CD4-positive, alpha-beta T cell treated with Interleukin-6 for 4 hours (primary cell): ENCODE measurements around the gene PHAF1.

ENCODE experiments used
- DNase-seq: peaks from one replicate; pipeline ENCODE4 v3.0.0-alpha.2; 2020; ENCODE audit warnings: mixed read lengths

The PHAF1 gene

DNA sequence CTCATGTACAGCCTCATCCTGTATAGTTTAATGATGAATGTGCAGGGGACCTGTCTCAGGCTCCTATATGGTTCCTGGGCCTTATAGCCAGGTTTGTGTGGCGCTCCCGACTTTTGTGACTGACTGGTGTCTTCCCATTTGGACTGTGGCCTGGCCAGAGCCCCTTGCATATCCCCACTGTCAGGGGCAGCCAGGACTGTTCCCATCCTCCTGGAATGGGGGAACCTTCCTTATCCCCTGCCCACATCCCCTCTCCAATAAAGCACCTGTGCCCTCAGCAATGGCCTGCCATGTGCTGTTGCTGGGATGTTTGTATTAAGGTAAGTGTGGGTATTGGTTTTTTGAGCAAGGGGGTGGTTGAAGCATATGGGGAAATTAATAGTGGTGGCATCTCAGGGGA, 38.5 kb downstream of the PHAF1 start:
- no peak for DNase-seq

- no peak for DNase-seq
Measured at GRCh38 chr16:67148656-67149275, 39.0 kb downstream of the PHAF1 start.

- DNase-seq = peak; percentile 24
Measured at GRCh38 chr16:67149276-67150046, 39.7 kb downstream of the PHAF1 start.

DNA sequence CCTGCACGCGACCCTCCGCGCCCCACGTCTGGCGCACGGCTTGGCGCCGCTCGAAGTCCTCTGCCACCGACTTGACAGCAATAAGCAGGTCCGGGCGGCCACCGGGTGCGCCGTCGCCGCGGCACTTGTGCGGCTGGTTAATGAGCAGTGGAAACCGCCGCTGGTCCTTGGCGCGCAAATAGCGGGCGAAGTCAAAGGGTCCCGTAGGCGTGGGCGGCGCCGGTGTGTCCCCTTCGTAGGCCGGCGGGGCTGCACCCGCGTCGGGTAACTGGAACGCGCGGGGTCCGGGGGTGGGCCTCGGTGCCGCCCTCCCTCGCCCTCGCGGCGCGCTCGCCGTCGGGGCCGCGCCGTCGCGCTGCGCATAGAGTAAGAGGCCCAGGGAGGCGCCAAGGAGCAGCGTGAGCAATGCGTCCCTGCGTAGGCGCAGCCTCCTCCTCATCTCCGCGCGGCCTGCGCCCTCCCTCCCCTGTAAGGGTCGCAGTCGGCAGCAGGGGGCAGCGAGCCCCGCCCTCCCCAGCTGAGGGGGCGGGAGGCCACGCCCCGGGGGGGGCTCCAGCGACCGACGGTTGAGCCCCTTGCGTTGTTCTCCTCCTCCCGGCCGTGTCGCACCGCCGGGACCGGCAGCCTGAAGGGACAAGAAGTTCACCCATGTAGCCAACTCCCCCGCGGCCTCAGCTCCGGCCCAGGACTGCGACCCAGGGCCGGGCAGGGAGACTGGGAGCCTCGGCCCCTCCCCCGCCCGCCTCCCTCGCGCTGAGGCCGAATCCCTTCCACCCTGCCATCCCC, 40.5 kb downstream of the PHAF1 start:
- peak; percentile 45 for DNase-seq

DNA sequence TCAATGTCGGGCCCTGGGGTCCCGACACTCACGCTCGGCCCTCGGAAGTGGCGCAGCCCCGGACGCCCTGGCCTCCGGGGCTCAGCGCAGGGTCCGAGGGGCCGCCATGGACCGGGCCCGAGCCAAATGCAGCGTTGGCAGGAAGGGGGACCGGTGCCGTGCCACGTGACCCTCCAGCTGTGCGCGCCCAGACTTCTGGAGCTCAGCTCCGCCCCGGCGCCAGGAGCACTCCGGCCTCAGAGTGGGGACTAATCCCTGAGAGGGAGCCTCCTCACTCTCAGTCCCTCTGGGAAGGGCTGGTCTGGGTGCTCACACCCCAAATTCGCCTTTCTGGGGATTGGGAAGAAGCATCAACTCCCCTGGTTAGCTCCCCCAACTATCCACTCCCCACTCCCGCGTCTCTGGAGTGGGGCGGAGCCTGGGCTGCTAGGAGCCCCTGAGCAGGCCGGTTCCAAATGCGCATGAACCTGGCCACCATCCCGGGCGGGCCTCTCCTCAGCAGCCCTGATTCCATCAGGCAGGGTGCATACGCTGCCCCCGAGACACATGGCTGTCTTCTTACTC, 41.2 kb downstream of the PHAF1 start, which contains the start of gene B3GNT9:
B3GNT9 (minus strand) TSS at position 166 of the 564 bp plus-strand sequence. CDS start 513 bp downstream, outside the sequence.
- DNase-seq = peak; percentile 51

GRCh38 chr16:67151431-67152097, 41.8 kb downstream of the PHAF1 start:
- no peak for DNase-seq

GRCh38 chr16:67154578-67155294, 45.0 kb downstream of the PHAF1 start:
- DNase-seq = no peak

- peak; percentile 82 for DNase-seq
Measured at GRCh38 chr16:67155295-67156142, 45.8 kb downstream of the PHAF1 start.

DNA sequence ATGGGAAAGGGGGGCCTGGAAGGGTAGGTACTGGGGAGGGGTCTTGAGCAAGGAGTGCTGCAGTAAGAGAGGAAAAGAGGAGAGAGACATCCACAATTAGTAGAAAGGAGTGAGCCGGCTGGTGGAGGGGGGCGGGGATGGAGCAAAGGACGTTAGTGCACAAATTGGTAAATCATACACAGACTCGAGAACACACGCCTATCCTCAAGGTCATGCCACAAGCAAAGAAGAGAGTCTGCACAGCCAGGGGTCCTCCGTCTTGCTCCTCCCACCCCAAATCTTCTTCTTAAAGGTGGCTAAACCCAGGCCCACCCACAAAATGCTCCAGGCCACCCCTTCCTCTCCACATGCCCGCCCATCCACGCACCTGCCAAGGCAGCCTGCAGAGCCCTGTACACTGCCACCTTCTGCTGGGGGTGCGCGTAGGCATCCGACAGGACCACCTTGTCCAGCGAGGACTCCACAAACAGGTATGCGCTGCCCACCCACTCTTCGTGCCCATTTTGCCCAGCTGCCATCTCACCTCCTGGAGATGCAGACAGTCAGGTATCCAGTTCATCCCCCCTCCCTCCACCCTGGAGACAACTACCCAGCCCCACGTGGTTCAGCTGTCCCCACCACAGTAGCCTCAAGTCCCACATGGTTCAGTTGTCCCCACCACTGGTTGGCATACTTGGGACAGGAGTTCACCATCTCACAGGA, 46.6 kb downstream of the PHAF1 start:
- no peak for DNase-seq

GRCh38 chr16:67157106-67157748, 47.5 kb downstream of the PHAF1 start:
- DNase-seq = no peak

GRCh38 chr16:67157892-67158635, 48.3 kb downstream of the PHAF1 start:
- DNase-seq = peak; percentile 24

- peak; percentile 85 for DNase-seq
Measured at GRCh38 chr16:67158637-67159600, 49.2 kb downstream of the PHAF1 start.

DNA sequence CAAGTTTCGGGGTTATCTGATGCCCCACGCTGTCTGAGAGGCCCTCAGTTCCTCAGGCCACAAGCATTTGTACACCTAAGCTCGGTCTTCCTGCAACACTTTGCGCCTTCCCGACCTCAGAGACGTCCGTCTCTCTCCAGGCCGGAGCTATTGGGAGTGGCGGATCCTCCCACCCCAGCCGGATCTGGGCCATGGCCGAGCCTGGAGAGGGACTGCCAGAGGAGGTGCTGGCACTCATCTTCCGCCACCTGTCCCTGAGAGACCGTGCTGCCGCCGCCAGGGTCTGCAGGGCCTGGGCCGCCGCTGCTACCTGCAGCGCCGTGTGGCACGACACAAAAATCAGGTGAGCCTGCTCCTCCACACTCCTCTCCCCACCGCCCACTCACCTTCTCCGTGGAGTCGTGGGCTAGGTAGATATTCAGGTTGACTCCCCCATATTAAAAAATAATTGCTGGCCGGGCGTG, 51.9 kb downstream of the PHAF1 start:
- no peak for DNase-seq

DNA sequence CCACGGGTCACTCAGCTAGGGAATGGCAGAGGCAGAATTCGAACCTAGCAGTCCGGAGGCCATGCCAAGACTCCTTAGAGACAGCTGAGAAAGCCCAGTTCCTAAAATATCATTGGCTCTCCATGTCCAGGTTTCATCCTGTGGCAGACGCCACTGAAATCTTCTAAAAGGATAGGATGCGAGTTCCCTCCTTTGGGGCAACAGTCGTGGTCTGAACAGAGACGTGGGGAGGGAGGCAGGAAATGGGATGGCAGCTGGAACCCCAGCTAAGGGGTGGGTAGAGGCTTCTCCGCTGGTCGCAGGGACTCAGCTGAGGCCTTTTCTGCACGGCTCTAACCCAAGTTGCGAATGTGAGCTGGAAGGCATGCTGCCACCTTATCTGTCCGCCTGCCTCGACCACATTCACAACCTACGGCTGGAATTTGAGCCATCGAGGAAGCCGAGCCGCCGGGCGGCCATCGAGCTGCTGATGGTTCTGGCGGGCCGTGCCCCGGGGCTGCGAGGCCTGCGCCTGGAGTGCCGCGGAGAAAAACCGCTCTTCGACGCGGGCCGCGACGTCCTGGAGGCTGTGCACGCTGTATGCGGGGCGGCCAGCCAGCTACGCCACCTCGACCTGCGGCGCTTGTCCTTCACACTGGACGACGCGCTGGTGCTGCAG, 52.9 kb downstream of the PHAF1 start:
- no peak for DNase-seq

- DNase-seq = peak; percentile 48
Measured at GRCh38 chr16:67163164-67163998, 53.6 kb downstream of the PHAF1 start.

DNA sequence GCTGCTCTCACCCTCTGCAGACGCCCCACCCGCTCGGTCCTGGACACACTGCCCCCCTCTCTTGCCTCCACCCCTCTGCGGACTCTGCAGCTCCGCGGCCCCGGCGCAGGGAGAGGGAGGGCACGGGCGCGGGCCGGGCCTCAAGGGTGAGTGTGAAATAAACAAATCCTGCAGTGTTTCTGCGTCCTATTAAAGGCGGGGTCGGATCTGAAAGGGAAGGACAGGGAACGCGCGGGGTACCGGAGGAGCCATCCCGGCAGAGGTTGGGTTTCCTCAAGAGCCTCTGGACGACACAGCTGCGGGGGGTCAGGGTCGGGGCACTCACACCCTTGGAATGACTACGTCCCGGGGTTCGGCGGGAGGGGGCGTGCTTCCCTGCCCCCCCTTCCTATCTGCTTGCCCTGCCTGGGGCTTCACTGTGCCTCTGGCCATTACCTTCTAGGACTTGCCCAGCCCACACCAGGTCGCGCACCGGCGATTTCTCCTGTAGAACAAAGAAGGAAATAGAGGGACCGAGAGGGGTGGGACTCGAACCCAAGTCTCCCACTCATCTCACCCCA, 54.3 kb downstream of the PHAF1 start:
- DNase-seq = no peak
